ENCODE results near the gene KIAA0586. TPM values are rescaled to one million over a fixed set of nuclear protein-coding genes. Genes with fewer than 3 reads are reported as not detected.
A peak's percentile ranks its signal among the peaks of the same experiment; 100 is the strongest.

Gene KIAA0586
- polyA plus RNA-seq (2013): 10.7 and 11.0 TPM in 2 replicates

DNA sequence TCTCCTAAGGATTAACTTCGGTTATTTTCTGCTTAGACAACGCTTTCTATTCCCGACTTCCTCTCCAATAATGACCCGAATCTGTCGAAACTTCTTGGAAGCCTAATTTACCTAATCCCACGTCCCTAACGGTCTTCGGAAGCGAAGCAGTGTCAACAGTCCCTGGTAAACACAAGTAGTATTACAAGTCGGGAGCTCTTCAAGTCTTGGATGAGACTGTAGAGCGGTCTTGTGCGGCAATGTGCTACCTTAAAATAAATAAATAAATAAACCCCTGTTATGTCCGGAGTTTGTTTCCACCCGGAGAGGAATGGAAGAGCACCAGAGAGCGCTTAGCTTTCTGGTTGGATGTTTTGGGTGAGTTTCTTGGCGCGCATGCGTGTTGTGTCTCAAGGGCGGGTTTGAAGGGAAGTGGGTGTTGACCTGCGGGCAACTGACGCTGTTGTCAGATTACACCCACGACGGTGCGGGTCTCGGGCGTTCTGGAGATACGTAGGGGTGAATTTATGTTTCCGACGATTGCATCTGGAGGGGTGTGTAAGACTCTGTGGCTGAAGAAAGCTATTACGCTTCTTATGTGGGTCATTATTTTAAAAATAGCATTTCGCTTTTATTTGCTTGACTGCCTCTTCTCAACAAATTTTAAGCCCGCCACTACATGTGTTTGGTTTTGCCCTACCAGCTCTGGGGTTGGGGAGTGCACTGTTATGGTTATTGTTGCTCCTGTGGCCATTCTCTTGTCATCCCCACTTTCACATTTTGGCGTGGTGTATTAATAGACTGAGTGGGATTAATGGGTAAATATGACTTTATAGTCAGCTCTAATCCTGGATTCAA lies at the start of gene KIAA0586, which contains the start of gene TIMM9:
TSS of gene KIAA0586 (plus strand) at position 439 of the 837 bp plus-strand sequence. CDS start 546 bp downstream, outside the sequence.
TSS of gene TIMM9 (minus strand) at position 251 of the 837 bp plus-strand sequence. CDS start 15,586 bp downstream, outside the sequence.
- Histone ChIP-seq H3K9ac (ENCODE audit: low read length) (peak within 1 kb of the TSS; percentile 94), H3K79me1 (ENCODE audit: low read length) (peaks cover 6% of the 10 kb centered on the region), H3K23ac (ENCODE audit: low read length) (no peak within 1 kb of the TSS), H2BK5ac (ENCODE audit: low read depth, low read length, poor library complexity) (peak within 1 kb of the TSS; percentile 34), H2AFZ (ENCODE audit: insufficient read depth, low read length, poor library complexity) (peak within 1 kb of the TSS; percentile 71), H3K79me2 (ENCODE audit: control insufficient read depth, insufficient read depth, low read length, poor library complexity) (peaks cover 7% of the 10 kb centered on the region), H3K36me3 (ENCODE audit: control insufficient read depth in 1 of 2, insufficient read depth in 2 of 2, low read length in 2 of 2) (no peaks in the 10 kb centered on the region), H2BK120ac (ENCODE audit: insufficient read depth, low read length, poor library complexity) (no peak within 1 kb of the TSS), H4K91ac (ENCODE audit: low read depth, low read length) (peak within 1 kb of the TSS; percentile 69), H2AK5ac (ENCODE audit: low read length) (peak within 1 kb of the TSS; percentile 70), H4K8ac (ENCODE audit: low read depth, low read length) (peak within 1 kb of the TSS; percentile 72), H3K4me2 (ENCODE audit: low read length) (peak within 1 kb of the TSS; percentile 88), H3K9me3 (ENCODE audit: insufficient read depth, low read depth, low read length) (no peaks in the 10 kb centered on the region), H4K12ac (ENCODE audit: low read depth, low read length) (peak within 1 kb of the TSS; percentile 46), H3K4me1 (ENCODE audit: control insufficient read depth in 1 of 2, insufficient read depth in 2 of 2, low read length in 2 of 2) (no peaks in the 10 kb centered on the region), H3K27me3 (ENCODE audit: insufficient read depth, low read length) (no peaks in the 10 kb centered on the region), H2BK12ac (ENCODE audit: low read length) (peak within 1 kb of the TSS; percentile 27), H3K18ac (ENCODE audit: low read length) (peak within 1 kb of the TSS; percentile 43), H3K27ac (ENCODE audit: low read depth, low read length) (peak within 1 kb of the TSS; percentile 54), H3K4ac (ENCODE audit: low read depth, low read length) (peak within 1 kb of the TSS; percentile 62), H3K4me3 (ENCODE audit: low read depth, low read length) (peak within 1 kb of the TSS; percentile 91), H3K14ac (ENCODE audit: low read length) (peak within 1 kb of the TSS; percentile 77)
- peak; percentile 99 to 100 for DNase-seq
- no CpG with 5 or more reads among the region's 33 CpGs for WGBS (ENCODE audit: extremely low coverage, insufficient coverage, insufficient read length)

DNA sequence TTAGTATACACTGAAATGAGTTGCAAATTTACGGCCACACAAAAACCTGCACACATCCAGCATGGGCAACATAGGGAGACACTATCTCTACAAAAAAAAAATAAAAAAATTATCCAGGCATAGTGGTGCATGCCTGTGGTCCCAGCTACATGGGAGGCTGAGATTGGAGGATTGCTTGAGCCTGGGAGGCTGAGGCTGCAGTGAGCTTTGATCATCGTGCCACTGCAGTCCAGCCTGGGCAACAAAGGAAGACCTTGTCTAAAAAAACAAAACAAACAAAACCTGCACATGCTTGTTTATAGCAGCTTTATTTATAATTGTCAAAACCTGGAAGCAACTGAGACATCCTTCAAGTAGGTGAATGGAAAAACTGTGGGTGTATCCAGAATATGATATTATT lies 36.7 kb upstream of the KIAA0586 start:
- H2AFZ ChIP-seq (ENCODE audit: insufficient read depth, low read length, poor library complexity): no peak overlapping the region
- H2BK120ac ChIP-seq (ENCODE audit: insufficient read depth, low read length, poor library complexity): no peak overlapping the region
- H3K36me3 ChIP-seq (ENCODE audit: control insufficient read depth in 1 of 2, insufficient read depth in 2 of 2, low read length in 2 of 2): no peaks in the 10 kb centered on the region
- H3K27ac ChIP-seq (ENCODE audit: low read depth, low read length): no peak overlapping the region
- no peaks in the 10 kb centered on the region for H3K79me2 ChIP-seq (ENCODE audit: control insufficient read depth, insufficient read depth, low read length, poor library complexity)
- no peak overlapping the region for H3K4ac ChIP-seq (ENCODE audit: low read depth, low read length)
- no peak overlapping the region for H2BK5ac ChIP-seq (ENCODE audit: low read depth, low read length, poor library complexity)
- no peaks in the 10 kb centered on the region for H3K9me3 ChIP-seq (ENCODE audit: insufficient read depth, low read depth, low read length)
- H4K91ac ChIP-seq (ENCODE audit: low read depth, low read length): no peak overlapping the region
- no peak for DNase-seq
- H2BK12ac ChIP-seq (ENCODE audit: low read length): no peak overlapping the region
- H3K14ac ChIP-seq (ENCODE audit: low read length): no peak overlapping the region
- H4K8ac ChIP-seq (ENCODE audit: low read depth, low read length): no peak overlapping the region
- H3K4me2 ChIP-seq (ENCODE audit: low read length): no peak overlapping the region
- no CpG with 5 or more reads among the region's 2 CpGs for WGBS (ENCODE audit: extremely low coverage, insufficient coverage, insufficient read length)
- H3K79me1 ChIP-seq (ENCODE audit: low read length): no peaks in the 10 kb centered on the region
- H3K4me1 ChIP-seq (ENCODE audit: control insufficient read depth in 1 of 2, insufficient read depth in 2 of 2, low read length in 2 of 2): peaks cover 0 to 4% of the 10 kb centered on the region in 2 experiments
- no peak overlapping the region for H3K23ac ChIP-seq (ENCODE audit: low read length)
- no peak overlapping the region for H3K9ac ChIP-seq (ENCODE audit: low read length)
- H3K4me3 ChIP-seq (ENCODE audit: low read depth, low read length): no peak overlapping the region
- H2AK5ac ChIP-seq (ENCODE audit: low read length): no peak overlapping the region
- no peaks in the 10 kb centered on the region for H3K27me3 ChIP-seq (ENCODE audit: insufficient read depth, low read length)
- no peak overlapping the region for H3K18ac ChIP-seq (ENCODE audit: low read length)
- H4K12ac ChIP-seq (ENCODE audit: low read depth, low read length): no peak overlapping the region

DNA sequence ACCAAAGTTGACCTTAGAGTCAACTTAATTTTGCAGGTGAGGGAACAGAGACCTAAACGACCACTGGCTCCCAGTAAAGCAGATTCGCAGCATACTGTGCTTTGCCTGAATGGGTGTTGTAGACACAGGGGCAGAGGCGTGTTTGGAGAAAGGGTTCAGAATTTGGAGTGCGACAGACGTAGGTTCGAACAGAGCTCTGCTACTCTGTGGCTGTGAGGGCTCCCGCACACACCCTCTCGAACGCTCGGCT lies 32.0 kb upstream of the KIAA0586 start:
- H4K12ac ChIP-seq (ENCODE audit: low read depth, low read length): peak overlapping the region; percentile 10
- H3K79me1 ChIP-seq (ENCODE audit: low read length): no peaks in the 10 kb centered on the region
- H4K91ac ChIP-seq (ENCODE audit: low read depth, low read length): peak overlapping the region; percentile 4
- H3K4me1 ChIP-seq (ENCODE audit: control insufficient read depth in 1 of 2, insufficient read depth in 2 of 2, low read length in 2 of 2): peaks cover 0 to 6% of the 10 kb centered on the region in 2 experiments
- H3K9me3 ChIP-seq (ENCODE audit: insufficient read depth, low read depth, low read length): no peaks in the 10 kb centered on the region
- H3K18ac ChIP-seq (ENCODE audit: low read length): no peak overlapping the region
- H3K27me3 ChIP-seq (ENCODE audit: insufficient read depth, low read length): no peaks in the 10 kb centered on the region
- H3K4me3 ChIP-seq (ENCODE audit: low read depth, low read length): peak overlapping the region; percentile 61
- no peaks in the 10 kb centered on the region for H3K79me2 ChIP-seq (ENCODE audit: control insufficient read depth, insufficient read depth, low read length, poor library complexity)
- no peak overlapping the region for H3K9ac ChIP-seq (ENCODE audit: low read length)
- WGBS (ENCODE audit: extremely low coverage, insufficient coverage, insufficient read length): no CpG with 5 or more reads among the region's 10 CpGs
- H2BK120ac ChIP-seq (ENCODE audit: insufficient read depth, low read length, poor library complexity): no peak overlapping the region
- no peak overlapping the region for H2BK5ac ChIP-seq (ENCODE audit: low read depth, low read length, poor library complexity)
- H3K27ac ChIP-seq (ENCODE audit: low read depth, low read length): no peak overlapping the region
- no peak overlapping the region for H2BK12ac ChIP-seq (ENCODE audit: low read length)
- peak overlapping the region; percentile 19 for H2AFZ ChIP-seq (ENCODE audit: insufficient read depth, low read length, poor library complexity)
- no peak overlapping the region for H3K14ac ChIP-seq (ENCODE audit: low read length)
- H3K4ac ChIP-seq (ENCODE audit: low read depth, low read length): no peak overlapping the region
- no peak overlapping the region for H3K23ac ChIP-seq (ENCODE audit: low read length)
- peak overlapping the region; percentile 7 for H4K8ac ChIP-seq (ENCODE audit: low read depth, low read length)
- no peak for DNase-seq
- no peak overlapping the region for H2AK5ac ChIP-seq (ENCODE audit: low read length)
- no peaks in the 10 kb centered on the region for H3K36me3 ChIP-seq (ENCODE audit: control insufficient read depth in 1 of 2, insufficient read depth in 2 of 2, low read length in 2 of 2)
- H3K4me2 ChIP-seq (ENCODE audit: low read length): peak overlapping the region; percentile 67

GRCh38 chr14:58395812-58396788 lies 31.4 kb upstream of the KIAA0586 start, which contains the start of gene TOMM20L:
Gene TOMM20L, plus strand, starts transcription at chr14:58395930. Its CDS starts 28 bp downstream, at chr14:58395958.
- WGBS (ENCODE audit: extremely low coverage, insufficient coverage, insufficient read length): no CpG with 5 or more reads among the region's 86 CpGs
- peak within 1 kb of the TSS; percentile 84 for H2AFZ ChIP-seq (ENCODE audit: insufficient read depth, low read length, poor library complexity)
- peak within 1 kb of the TSS; percentile 4 for H3K9ac ChIP-seq (ENCODE audit: low read length)
- peak within 1 kb of the TSS; percentile 63 for H3K4me3 ChIP-seq (ENCODE audit: low read depth, low read length)
- peak within 1 kb of the TSS; percentile 67 for H3K4me2 ChIP-seq (ENCODE audit: low read length)
- H3K79me1 ChIP-seq (ENCODE audit: low read length): no peaks in the 10 kb centered on the region
- no peaks in the 10 kb centered on the region for H3K79me2 ChIP-seq (ENCODE audit: control insufficient read depth, insufficient read depth, low read length, poor library complexity)
- H3K14ac ChIP-seq (ENCODE audit: low read length): peak within 1 kb of the TSS; percentile 18
- H3K27ac ChIP-seq (ENCODE audit: low read depth, low read length): no peak within 1 kb of the TSS
- H2BK12ac ChIP-seq (ENCODE audit: low read length): no peak within 1 kb of the TSS
- H3K23ac ChIP-seq (ENCODE audit: low read length): no peak within 1 kb of the TSS
- H3K9me3 ChIP-seq (ENCODE audit: insufficient read depth, low read depth, low read length): no peaks in the 10 kb centered on the region
- H2BK120ac ChIP-seq (ENCODE audit: insufficient read depth, low read length, poor library complexity): no peak within 1 kb of the TSS
- no peak within 1 kb of the TSS for H3K18ac ChIP-seq (ENCODE audit: low read length)
- no peaks in the 10 kb centered on the region for H3K27me3 ChIP-seq (ENCODE audit: insufficient read depth, low read length)
- no peak within 1 kb of the TSS for H2AK5ac ChIP-seq (ENCODE audit: low read length)
- no peak within 1 kb of the TSS for H2BK5ac ChIP-seq (ENCODE audit: low read depth, low read length, poor library complexity)
- no peak within 1 kb of the TSS for H3K4ac ChIP-seq (ENCODE audit: low read depth, low read length)
- H4K91ac ChIP-seq (ENCODE audit: low read depth, low read length): peak within 1 kb of the TSS; percentile 11
- no peaks in the 10 kb centered on the region for H3K36me3 ChIP-seq (ENCODE audit: control insufficient read depth in 1 of 2, insufficient read depth in 2 of 2, low read length in 2 of 2)
- peak within 1 kb of the TSS; percentile 10 for H4K12ac ChIP-seq (ENCODE audit: low read depth, low read length)
- peaks cover 0 to 6% of the 10 kb centered on the region in 2 experiments for H3K4me1 ChIP-seq (ENCODE audit: control insufficient read depth in 1 of 2, insufficient read depth in 2 of 2, low read length in 2 of 2)
- DNase-seq: peak; percentile 45 to 81
- peak within 1 kb of the TSS; percentile 49 for H4K8ac ChIP-seq (ENCODE audit: low read depth, low read length)
